ENCODE results near the gene WDR1.

The WDR1 gene

GRCh38 chr4:10114607-10115006 is 2.0 kb downstream of the WDR1 start:
- no peak for DNase-seq (ENCODE audit: low read depth, low spot score)

- no peak for DNase-seq (ENCODE audit: low read depth, low spot score)
Measured at GRCh38 chr4:10114147-10114546, 2.5 kb downstream of the WDR1 start.

- DNase-seq (ENCODE audit: low read depth, low spot score): no peak
Measured at GRCh38 chr4:10113362-10114047, 3.1 kb downstream of the WDR1 start.

GRCh38 chr4:10112658-10113284 is 3.8 kb downstream of the WDR1 start:
- no peak for DNase-seq (ENCODE audit: low read depth, low spot score)

GRCh38 chr4:10111067-10111801 is 5.4 kb downstream of the WDR1 start:
- DNase-seq (ENCODE audit: low read depth, low spot score): no peak

- DNase-seq (ENCODE audit: low read depth, low spot score): no peak
Measured at GRCh38 chr4:10109995-10110670, 6.5 kb downstream of the WDR1 start.

GRCh38 chr4:10108818-10109783 is 7.5 kb downstream of the WDR1 start:
- no peak for DNase-seq (ENCODE audit: low read depth, low spot score)

- DNase-seq (ENCODE audit: low read depth, low spot score): no peak
Measured at GRCh38 chr4:10108391-10108790, 8.2 kb downstream of the WDR1 start.

- no peak for DNase-seq (ENCODE audit: low read depth, low spot score)
Measured at GRCh38 chr4:10107111-10108091, 9.2 kb downstream of the WDR1 start.

GRCh38 chr4:10106421-10107039 is 10.1 kb downstream of the WDR1 start:
- peak; percentile 56 for DNase-seq (ENCODE audit: low read depth, low spot score)

- DNase-seq (ENCODE audit: low read depth, low spot score): no peak
Measured at GRCh38 chr4:10105920-10106319, 10.7 kb downstream of the WDR1 start.

GRCh38 chr4:10105421-10105820 is 11.2 kb downstream of the WDR1 start:
- DNase-seq (ENCODE audit: low read depth, low spot score): no peak

GRCh38 chr4:10104991-10105276 is 11.7 kb downstream of the WDR1 start:
- no peak for DNase-seq (ENCODE audit: low read depth, low spot score)

GRCh38 chr4:10104211-10104990 is 12.2 kb downstream of the WDR1 start:
- no peak for DNase-seq (ENCODE audit: low read depth, low spot score)

GRCh38 chr4:10102474-10103332 is 13.9 kb downstream of the WDR1 start:
- DNase-seq (ENCODE audit: low read depth, low spot score): no peak

GRCh38 chr4:10101671-10102473 is 14.7 kb downstream of the WDR1 start:
- DNase-seq (ENCODE audit: low read depth, low spot score): no peak

GRCh38 chr4:10100734-10101216 is 15.8 kb downstream of the WDR1 start:
- DNase-seq (ENCODE audit: low read depth, low spot score): no peak
